Measurements from ENCODE around the gene PSME3IP1.

PSME3IP1 gene

GRCh38 chr16:57167538-57167937 is 18.3 kb downstream of the PSME3IP1 start:
- Mint-ChIP-seq H3K9me3 (no peaks in the 10 kb centered on the region), H3K4me3 (no peak overlapping the region), H3K27me3 (ENCODE audit: low read depth) (peaks cover 4% of the 10 kb centered on the region), H3K27ac (peak overlapping the region in 1 of 3 experiments; percentile 55), H3K36me3 (ENCODE audit: low read depth) (peaks cover 75% of the 10 kb centered on the region), H3K4me1 (peaks cover 11% of the 10 kb centered on the region)
- no peak for TF ChIP-seq CTCF (IDR thresholded peaks at IDR 0.05; ENCODE audit: unreplicated experiment in 3 of 3)

GRCh38 chr16:57166951-57167350 is 18.9 kb downstream of the PSME3IP1 start:
- Mint-ChIP-seq H3K27me3 (ENCODE audit: low read depth) (peaks cover 4% of the 10 kb centered on the region), H3K27ac (peak overlapping the region in 2 of 3 experiments; percentile 15 to 55), H3K4me3 (no peak overlapping the region), H3K4me1 (peaks cover 11% of the 10 kb centered on the region), H3K36me3 (ENCODE audit: low read depth) (peaks cover 73% of the 10 kb centered on the region), H3K9me3 (no peaks in the 10 kb centered on the region)
- TF ChIP-seq CTCF (IDR thresholded peaks at IDR 0.05; ENCODE audit: unreplicated experiment in 3 of 3), result no peak

- H3K4me1 Mint-ChIP-seq, result peaks cover 11% of the 10 kb centered on the region
- peaks cover 4% of the 10 kb centered on the region for H3K27me3 Mint-ChIP-seq (ENCODE audit: low read depth)
- H3K4me3 Mint-ChIP-seq, result no peak overlapping the region
- no peak for TF ChIP-seq CTCF (IDR thresholded peaks at IDR 0.05; ENCODE audit: unreplicated experiment in 3 of 3)
- H3K9me3 Mint-ChIP-seq, result no peaks in the 10 kb centered on the region
- no peak overlapping the region for H3K27ac Mint-ChIP-seq
- peaks cover 69% of the 10 kb centered on the region for H3K36me3 Mint-ChIP-seq (ENCODE audit: low read depth)
These were observed 19.4 kb downstream of the PSME3IP1 start for GRCh38 chr16:57166451-57166850.

GRCh38 chr16:57165938-57166337 is 19.9 kb downstream of the PSME3IP1 start:
- H3K4me3 Mint-ChIP-seq, result no peak overlapping the region
- H3K27me3 Mint-ChIP-seq (ENCODE audit: low read depth), result peaks cover 4% of the 10 kb centered on the region
- peaks cover 11% of the 10 kb centered on the region for H3K4me1 Mint-ChIP-seq
- peak overlapping the region in 1 of 3 experiments; percentile 62 for H3K27ac Mint-ChIP-seq
- H3K9me3 Mint-ChIP-seq, result no peaks in the 10 kb centered on the region
- H3K36me3 Mint-ChIP-seq (ENCODE audit: low read depth), result peaks cover 66% of the 10 kb centered on the region
- TF ChIP-seq CTCF (IDR thresholded peaks at IDR 0.05; ENCODE audit: unreplicated experiment in 3 of 3), result no peak

GRCh38 chr16:57165483-57165882 is 20.4 kb downstream of the PSME3IP1 start:
- peaks cover 11% of the 10 kb centered on the region for H3K4me1 Mint-ChIP-seq
- no peak for TF ChIP-seq CTCF (IDR thresholded peaks at IDR 0.05; ENCODE audit: unreplicated experiment in 3 of 3)
- peaks cover 66% of the 10 kb centered on the region for H3K36me3 Mint-ChIP-seq (ENCODE audit: low read depth)
- H3K27me3 Mint-ChIP-seq (ENCODE audit: low read depth), result peaks cover 4% of the 10 kb centered on the region
- H3K4me3 Mint-ChIP-seq, result no peak overlapping the region
- no peaks in the 10 kb centered on the region for H3K9me3 Mint-ChIP-seq
- peak overlapping the region in 1 of 3 experiments; percentile 62 for H3K27ac Mint-ChIP-seq

GRCh38 chr16:57163842-57164241 is 22.0 kb downstream of the PSME3IP1 start:
- TF ChIP-seq CTCF (IDR thresholded peaks at IDR 0.05; ENCODE audit: unreplicated experiment in 3 of 3), result no peak
- H3K4me1 Mint-ChIP-seq, result peaks cover 18% of the 10 kb centered on the region
- H3K4me3 Mint-ChIP-seq, result no peak overlapping the region
- peaks cover 69% of the 10 kb centered on the region for H3K36me3 Mint-ChIP-seq (ENCODE audit: low read depth)
- no peak overlapping the region for H3K27ac Mint-ChIP-seq
- H3K27me3 Mint-ChIP-seq (ENCODE audit: low read depth), result peaks cover 4% of the 10 kb centered on the region
- H3K9me3 Mint-ChIP-seq, result no peaks in the 10 kb centered on the region

Data from nephron (organoid).